Rectal smooth muscle tissue (tissue), 1 donor: ENCODE results near the gene MCTP2.

ENCODE experiments used
- H3K27ac ChIP-seq: one replicate; pipeline ENCODE4 v1.7.0; 2013; ENCODE audit warnings: low read depth, low read length, inconsistent platforms
- H3K27me3 ChIP-seq: one replicate; pipeline ENCODE4 v1.7.0; 2013; ENCODE audit warnings: low read length; ENCODE audit not compliant: control insufficient read depth, insufficient read depth
- H3K36me3 ChIP-seq: one replicate; pipeline ENCODE4 v1.7.0; 2013; ENCODE audit warnings: low read length; ENCODE audit not compliant: control insufficient read depth, insufficient read depth
- H3K4me1 ChIP-seq: one replicate; pipeline ENCODE4 v1.7.0; 2013; ENCODE audit warnings: low read length; ENCODE audit not compliant: control insufficient read depth, insufficient read depth
- H3K4me3 ChIP-seq: one replicate; pipeline ENCODE4 v1.7.0; 2013; ENCODE audit warnings: low read length
- H3K9ac ChIP-seq: one replicate; pipeline ENCODE4 v1.7.0; 2013; ENCODE audit warnings: low read length

Gene MCTP2

GRCh38 chr15:94295275-94295674 is 63.9 kb downstream of the MCTP2 start:
- Histone ChIP-seq H3K4me1 (no peaks in the 10 kb centered on the region), H3K9ac (no peak overlapping the region), H3K36me3 (no peaks in the 10 kb centered on the region), H3K27ac (no peak overlapping the region), H3K4me3 (no peak overlapping the region), H3K27me3 (no peaks in the 10 kb centered on the region)

- H3K4me1 ChIP-seq = no peaks in the 10 kb centered on the region
- H3K9ac ChIP-seq = no peak overlapping the region
- H3K27me3 ChIP-seq = no peaks in the 10 kb centered on the region
- no peak overlapping the region for H3K4me3 ChIP-seq
- no peaks in the 10 kb centered on the region for H3K36me3 ChIP-seq
- H3K27ac ChIP-seq = no peak overlapping the region
Observed at GRCh38 chr15:94296717-94297116, 65.4 kb downstream of the MCTP2 start.

- no peak overlapping the region for H3K27ac ChIP-seq
- no peak overlapping the region for H3K9ac ChIP-seq
- H3K4me1 ChIP-seq = no peaks in the 10 kb centered on the region
- no peaks in the 10 kb centered on the region for H3K36me3 ChIP-seq
- no peak overlapping the region for H3K4me3 ChIP-seq
- H3K27me3 ChIP-seq = no peaks in the 10 kb centered on the region
Observed at GRCh38 chr15:94297558-94297957, 66.2 kb downstream of the MCTP2 start.

GRCh38 chr15:94298364-94298763 is 67.0 kb downstream of the MCTP2 start:
- H3K4me1 ChIP-seq = no peaks in the 10 kb centered on the region
- H3K4me3 ChIP-seq = no peak overlapping the region
- no peaks in the 10 kb centered on the region for H3K36me3 ChIP-seq
- no peak overlapping the region for H3K9ac ChIP-seq
- H3K27me3 ChIP-seq = no peaks in the 10 kb centered on the region
- H3K27ac ChIP-seq = no peak overlapping the region

GRCh38 chr15:94300612-94301011 is 69.3 kb downstream of the MCTP2 start:
- no peak overlapping the region for H3K4me3 ChIP-seq
- no peak overlapping the region for H3K9ac ChIP-seq
- H3K36me3 ChIP-seq = no peaks in the 10 kb centered on the region
- no peaks in the 10 kb centered on the region for H3K27me3 ChIP-seq
- H3K4me1 ChIP-seq = no peaks in the 10 kb centered on the region
- no peak overlapping the region for H3K27ac ChIP-seq

- H3K4me1 ChIP-seq = no peaks in the 10 kb centered on the region
- H3K9ac ChIP-seq = no peak overlapping the region
- H3K4me3 ChIP-seq = no peak overlapping the region
- no peaks in the 10 kb centered on the region for H3K27me3 ChIP-seq
- H3K36me3 ChIP-seq = no peaks in the 10 kb centered on the region
- H3K27ac ChIP-seq = no peak overlapping the region
Observed at GRCh38 chr15:94305133-94305532, 73.8 kb downstream of the MCTP2 start.

- Histone ChIP-seq H3K4me1 (no peaks in the 10 kb centered on the region), H3K36me3 (no peaks in the 10 kb centered on the region), H3K9ac (no peak overlapping the region), H3K27me3 (no peaks in the 10 kb centered on the region), H3K4me3 (no peak overlapping the region), H3K27ac (no peak overlapping the region)
Observed at GRCh38 chr15:94306700-94307650, 75.6 kb downstream of the MCTP2 start.

GRCh38 chr15:94312946-94313345 is 81.6 kb downstream of the MCTP2 start:
- H3K36me3 ChIP-seq = no peaks in the 10 kb centered on the region
- no peak overlapping the region for H3K9ac ChIP-seq
- no peak overlapping the region for H3K27ac ChIP-seq
- no peaks in the 10 kb centered on the region for H3K4me1 ChIP-seq
- H3K27me3 ChIP-seq = no peaks in the 10 kb centered on the region
- H3K4me3 ChIP-seq = no peak overlapping the region

- no peaks in the 10 kb centered on the region for H3K27me3 ChIP-seq
- H3K9ac ChIP-seq = no peak overlapping the region
- H3K27ac ChIP-seq = no peak overlapping the region
- no peaks in the 10 kb centered on the region for H3K36me3 ChIP-seq
- H3K4me1 ChIP-seq = no peaks in the 10 kb centered on the region
- no peak overlapping the region for H3K4me3 ChIP-seq
Observed at GRCh38 chr15:94314639-94315038, 83.3 kb downstream of the MCTP2 start.

- Histone ChIP-seq H3K27ac (no peak overlapping the region), H3K4me1 (no peaks in the 10 kb centered on the region), H3K9ac (no peak overlapping the region), H3K4me3 (no peak overlapping the region), H3K27me3 (no peaks in the 10 kb centered on the region), H3K36me3 (no peaks in the 10 kb centered on the region)
Observed at GRCh38 chr15:94317211-94317610, 85.8 kb downstream of the MCTP2 start.

GRCh38 chr15:94322141-94322540 is 90.8 kb downstream of the MCTP2 start:
- no peak overlapping the region for H3K27ac ChIP-seq

GRCh38 chr15:94323076-94323475 is 91.7 kb downstream of the MCTP2 start:
- Histone ChIP-seq H3K27me3 (no peaks in the 10 kb centered on the region), H3K36me3 (no peaks in the 10 kb centered on the region), H3K4me1 (no peaks in the 10 kb centered on the region), H3K4me3 (no peak overlapping the region), H3K27ac (no peak overlapping the region), H3K9ac (no peak overlapping the region)

More at GRCh38 chr15:94322141-94322540, 90.8 kb downstream of the MCTP2 start:
- Histone ChIP-seq H3K4me3 (no peak overlapping the region), H3K9ac (no peak overlapping the region), H3K27me3 (no peaks in the 10 kb centered on the region), H3K4me1 (no peaks in the 10 kb centered on the region), H3K36me3 (no peaks in the 10 kb centered on the region)
